GM21717 (cell line): Measurements from ENCODE around the gene PRKG1.
"Not testable (repeated sequence)": the region's sequence is repeated elsewhere in the genome, so short reads cannot be mapped to it uniquely, and the experiment has no call there.

ENCODE experiments used
- ATAC-seq: cut with Tn5 transposase; IDR thresholded peaks from one replicate; pipeline ENCODE4 v1.9.1; 2021; ENCODE audit warnings: mild to moderate bottlenecking, moderate library complexity; ENCODE audit not compliant: unreplicated experiment

The PRKG1 gene

GRCh38 chr10:52221923-52222322, 1147.6 kb downstream of the PRKG1 start:
- no peak for ATAC-seq

- no peak for ATAC-seq
Observed at GRCh38 chr10:52226197-52226847, 1152.0 kb downstream of the PRKG1 start.

- ATAC-seq = no peak
Observed at GRCh38 chr10:52228556-52228955, 1154.3 kb downstream of the PRKG1 start.

GRCh38 chr10:52229291-52229931, 1155.1 kb downstream of the PRKG1 start:
- no peak for ATAC-seq

- peak; percentile 97 for ATAC-seq
Observed at GRCh38 chr10:52232561-52233350, 1158.5 kb downstream of the PRKG1 start.

GRCh38 chr10:52233351-52233991, 1159.2 kb downstream of the PRKG1 start:
- not testable (repeated sequence) for ATAC-seq

GRCh38 chr10:52239771-52240170, 1165.5 kb downstream of the PRKG1 start:
- no peak for ATAC-seq

- ATAC-seq = no peak
Observed at GRCh38 chr10:52245547-52245946, 1171.3 kb downstream of the PRKG1 start.

GRCh38 chr10:52247929-52248328, 1173.6 kb downstream of the PRKG1 start:
- not testable (repeated sequence) for ATAC-seq

GRCh38 chr10:52248697-52249306, 1174.5 kb downstream of the PRKG1 start:
- no peak for ATAC-seq

GRCh38 chr10:52249850-52250395, 1175.6 kb downstream of the PRKG1 start:
- ATAC-seq = no peak

- no peak for ATAC-seq
Observed at GRCh38 chr10:52250510-52250909, 1176.2 kb downstream of the PRKG1 start.

- ATAC-seq = no peak
Observed at GRCh38 chr10:52252307-52252706, 1178.0 kb downstream of the PRKG1 start.

- peak; percentile 99 for ATAC-seq
Observed at GRCh38 chr10:52256832-52257691, 1182.8 kb downstream of the PRKG1 start.

GRCh38 chr10:52257692-52258075, 1183.4 kb downstream of the PRKG1 start:
- peak; percentile 89 for ATAC-seq

GRCh38 chr10:52258799-52259425, 1184.6 kb downstream of the PRKG1 start:
- ATAC-seq = no peak

- ATAC-seq = no peak
Observed at GRCh38 chr10:52259426-52259812, 1185.1 kb downstream of the PRKG1 start.

- no peak for ATAC-seq
Observed at GRCh38 chr10:52261362-52261761, 1187.1 kb downstream of the PRKG1 start.
